HG03571 (cell line): ENCODE measurements around the gene GRIN3B.
"Not testable (repeated sequence)": the region's sequence is repeated elsewhere in the genome, so short reads cannot be mapped to it uniquely, and the experiment has no call there.

Experiments
- ATAC-seq: cut with Tn5 transposase; IDR thresholded peaks from one replicate; pipeline ENCODE4 v1.9.1; 2021; ENCODE audit not compliant: unreplicated experiment

GRIN3B gene

GRCh38 chr19:1018393-1018792 is 18.2 kb downstream of the GRIN3B start:
- ATAC-seq: no peak

- ATAC-seq: no peak
Observed at GRCh38 chr19:1018932-1019615, 18.9 kb downstream of the GRIN3B start.

- ATAC-seq: no peak
Observed at GRCh38 chr19:1019616-1019961, 19.4 kb downstream of the GRIN3B start.

- ATAC-seq: no peak
Observed at GRCh38 chr19:1019980-1020867, 20.0 kb downstream of the GRIN3B start.

- peak; percentile 70 for ATAC-seq
Observed at GRCh38 chr19:1020868-1021425, 20.7 kb downstream of the GRIN3B start, which contains the start of gene TMEM259. Gene TMEM259 (minus strand): TSS chr19:1021123. CDS start chr19:1020996, 127 bp downstream.

- not testable (repeated sequence) for ATAC-seq
Observed at GRCh38 chr19:1023883-1024188, 23.6 kb downstream of the GRIN3B start.

- not testable (repeated sequence) for ATAC-seq
Observed at GRCh38 chr19:1025080-1025479, 24.9 kb downstream of the GRIN3B start.

GRCh38 chr19:1025960-1026782 is 26.0 kb downstream of the GRIN3B start, which contains the start of gene CNN2:
Gene CNN2 (plus strand): TSS chr19:1026608. CDS start chr19:1026662, 54 bp downstream.
- peak; percentile 52 for ATAC-seq

GRCh38 chr19:1026783-1027649 is 26.8 kb downstream of the GRIN3B start:
- ATAC-seq: no peak

GRCh38 chr19:1027650-1028061 is 27.4 kb downstream of the GRIN3B start:
- no peak for ATAC-seq

GRCh38 chr19:1028062-1028926 is 28.1 kb downstream of the GRIN3B start:
- ATAC-seq: no peak

- no peak for ATAC-seq
Observed at GRCh38 chr19:1032264-1032867, 32.1 kb downstream of the GRIN3B start.

GRCh38 chr19:1035998-1036621 is 35.9 kb downstream of the GRIN3B start:
- no peak for ATAC-seq

GRCh38 chr19:1037621-1038064 is 37.4 kb downstream of the GRIN3B start:
- no peak for ATAC-seq

- ATAC-seq: no peak
Observed at GRCh38 chr19:1038978-1039645, 38.9 kb downstream of the GRIN3B start.

GRCh38 chr19:1039646-1040475 is 39.6 kb downstream of the GRIN3B start, which contains the start of gene ABCA7:
Gene ABCA7 (plus strand): TSS chr19:1040107. CDS start chr19:1041362, 1,255 bp downstream.
- ATAC-seq: peak; percentile 59
